B cell (primary cell): ENCODE results near the gene PLEKHJ1. TPM values are rescaled to one million over a fixed set of nuclear protein-coding genes. Genes with fewer than 3 reads are reported as not detected.
A peak's percentile ranks its signal among the peaks of the same experiment; 100 is the strongest.

Source experiments
- ATAC-seq: fragments of 200-7000 bp; cut with Tn5 transposase; one replicate; pipeline ENCODE4 v1.10.0; 2021; ENCODE audit warnings: low read depth, mild to moderate bottlenecking, moderate number of reproducible peaks, moderate library complexity
- CTCF ChIA-PET: fragments of 350-600 bp; sonication (Branson Sonifier 250); formaldehyde crosslinking; loops from one replicate; lab custom pipeline; 2021; ENCODE audit warnings: antibody characterized with exemption, inconsistent platforms; lab: Charles Lee
- POLR2A ChIA-PET: fragments of 350-600 bp; sonication (Branson Sonifier 250); formaldehyde crosslinking; loops from one replicate; lab custom pipeline; 2021; ENCODE audit warnings: antibody characterized with exemption; lab: Charles Lee
- DNase-seq: peaks from one replicate; pipeline ENCODE4 v3.0.0; 2013
- H2AFZ ChIP-seq: 2 replicates; pipeline ENCODE4 v1.6.1; 2012; ENCODE audit warnings: mild to moderate bottlenecking, low read depth, low read length; ENCODE audit not compliant: insufficient read depth, poor library complexity, severe bottlenecking
- H3K27ac ChIP-seq, 2 donors: 1 replicate in 1 of 2; 2 replicates in 1 of 2; pipeline ENCODE4 v1.5.1; 2012 to 2013; ENCODE audit warnings: low read length in 2 of 2, mild to moderate bottlenecking in 2 of 2, moderate library complexity in 1 of 2
- H3K27me3 ChIP-seq, 4 experiments: fragments of 200-600 bp in 1 of 4; sonication (generic) in 1 of 4; replicated peaks in 1 of 4; 1 replicate in 2 of 4; 2 replicates in 2 of 4; pipeline versions ENCODE4 v1.6.1 to v1.7.0; 2013 to 2016; ENCODE audit warnings: low read length in 3 of 4, mild to moderate bottlenecking in 2 of 4, mixed read lengths in 1 of 4, moderate library complexity in 1 of 4; ENCODE audit not compliant: insufficient read depth in 4 of 4, control insufficient read depth in 3 of 4; ENCODE audit errors: control extremely low read depth in 1 of 4
- H3K36me3 ChIP-seq, 2 experiments: replicated peaks in 1 of 2; 1 replicate in 1 of 2; 2 replicates in 1 of 2; pipeline versions ENCODE4 v1.6.1 to v1.7.1; 2013; ENCODE audit warnings: low read length in 1 of 2; ENCODE audit not compliant: insufficient read depth in 2 of 2, control insufficient read depth in 1 of 2; ENCODE audit errors: control extremely low read depth in 1 of 2, extremely low read depth in 1 of 2
- H3K4me1 ChIP-seq, 2 donors: fragments of 200-600 bp in 1 of 2; sonication (generic) in 1 of 2; 1 replicate in 1 of 2; 2 replicates in 1 of 2; pipeline versions ENCODE4 v1.5.1 to v1.6.1; 2013 to 2017; ENCODE audit warnings: low read length in 2 of 2; ENCODE audit not compliant: control insufficient read depth in 2 of 2, insufficient read depth in 2 of 2
- H3K4me2 ChIP-seq: replicated peaks from 2 replicates; pipeline ENCODE3; 2012; ENCODE audit warnings: mild to moderate bottlenecking, low read depth, low read length; ENCODE audit not compliant: poor library complexity, severe bottlenecking
- H3K4me3 ChIP-seq, 5 experiments: fragments of 200-600 bp in 1 of 5; sonication (generic) in 1 of 5; 1 replicate in 3 of 5; 2 replicates in 2 of 5; pipeline versions ENCODE4 v1.5.1 to v1.7.0; 2011 to 2016; ENCODE audit warnings: low read length in 4 of 5, mild to moderate bottlenecking in 4 of 5, low read depth in 2 of 5, control low read depth in 1 of 5, moderate library complexity in 1 of 5; ENCODE audit not compliant: insufficient read depth in 1 of 5; ENCODE audit errors: control extremely low read depth in 1 of 5, extremely low read depth in 1 of 5
- H3K79me2 ChIP-seq: fragments of 200-600 bp; sonication (generic); one replicate; pipeline ENCODE4 v1.6.0; 2016; ENCODE audit warnings: low read length; ENCODE audit not compliant: control insufficient read depth, insufficient read depth
- H3K9ac ChIP-seq: fragments of 200-600 bp; sonication (generic); 2 replicates; pipeline ENCODE4 v1.6.1; 2017; ENCODE audit warnings: mild to moderate bottlenecking, low read length, moderate library complexity
- H3K9me3 ChIP-seq, 3 donors: one replicate each; pipeline versions ENCODE4 v1.6.1 to v1.7.1; 2013; ENCODE audit warnings: low read length in 2 of 3; ENCODE audit not compliant: control insufficient read depth in 2 of 3, insufficient read depth in 1 of 3; ENCODE audit errors: control extremely low read depth in 1 of 3
- H4K20me1 ChIP-seq: 2 replicates; pipeline ENCODE4 v1.6.0; 2012; ENCODE audit warnings: mild to moderate bottlenecking, low read length; ENCODE audit not compliant: insufficient read depth, control insufficient read depth, poor library complexity, severe bottlenecking
- H3K27ac Mint-ChIP-seq: one replicate; pipeline ENCODE4 v1.8.0; 2021; ENCODE audit warnings: mixed read lengths
- H3K27me3 Mint-ChIP-seq: one replicate; pipeline ENCODE4 v1.8.0; 2021; ENCODE audit warnings: mixed read lengths
- H3K4me1 Mint-ChIP-seq: one replicate; pipeline ENCODE4 v1.8.0; 2021; ENCODE audit warnings: mixed read lengths
- H3K4me3 Mint-ChIP-seq: one replicate; pipeline ENCODE4 v1.8.0; 2021; ENCODE audit warnings: mixed read lengths
- H3K9me3 Mint-ChIP-seq: one replicate; pipeline ENCODE4 v1.8.0; 2022; ENCODE audit warnings: mixed read lengths; ENCODE audit not compliant: insufficient read depth
- EZH2 ChIP-seq: IDR thresholded peaks from 2 replicates; pipeline ENCODE4 v1.6.1; 2012; ENCODE audit warnings: borderline replicate concordance, low read depth, mild to moderate bottlenecking, moderate library complexity, low read length; ENCODE audit not compliant: insufficient read depth, poor library complexity, severe bottlenecking
- WGBS: methylation state at CpG from one replicate; pipeline ENCODE4 v1.1.5; 2013; ENCODE audit warnings: missing lambda C conversion rate; ENCODE audit not compliant: insufficient coverage; 5-methylcytosine and 5-hydroxymethylcytosine counted together
- intact Hi-C: fragments of 100-400 bp; cut with micrococcal nuclease; formaldehyde crosslinking; loops from one replicate; pipeline ENCODE4 v1.10.0; 2022
- polyA plus RNA-seq: library from polyadenylated mRNA; depleted of rRNA; stranded (reverse); fragments of >200 nt; gene quantifications from 2 replicates; pipeline ENCODE4 v1.2.3, GENCODE V29; 2012
- total RNA-seq, 2 donors: library from RNA; stranded (reverse); fragments of 120-200 nt in 1 of 2; gene quantifications; 1 replicate in 1 of 2; 2 replicates in 1 of 2; pipeline versions ENCODE4 v1.2.3 to v1.2.4, GENCODE V29; 2013 to 2022
- TF ChIP-seq, protein P1 (sequence below): fragments of 200-600 bp; IDR thresholded peaks from one replicate; pipeline ENCODE4 v1.8.0; 2022; ENCODE audit warnings: antibody characterized with exemption, mild to moderate bottlenecking

Gene PLEKHJ1
- total and polyA plus RNA-seq, 2 donors (not counting 1 experiment from before 2014, with no cell fraction given), result 86.7 to 117 TPM

- H3K9me3 ChIP-seq, result peaks cover 0 to 17% (median 0%) of the 10 kb centered on the region in 3 donors
- H3K4me3 Mint-ChIP-seq, result peak within 1 kb of the TSS; percentile 80
- no peaks in the 10 kb centered on the region for H3K36me3 ChIP-seq
- H3K9ac ChIP-seq, result no peak within 1 kb of the TSS
- no peaks in the 10 kb centered on the region for H3K27me3 Mint-ChIP-seq
- H3K4me1 Mint-ChIP-seq, result peaks cover 59% of the 10 kb centered on the region
- no peak for ATAC-seq
- H3K4me2 ChIP-seq, result peak within 1 kb of the TSS; percentile 70
- H4K20me1 ChIP-seq, result peaks cover 5% of the 10 kb centered on the region
- intact Hi-C loops, result no loop called here
- ChIA-PET POLR2A (interaction anchor here (0.6 to 8.8 kb wide), 3 partner anchors 15 to 41 kb away, joined by 4 to 134 read pairs (median 6); no protein-coding TSS in a partner anchor), CTCF (interaction anchor here (0.5 to 6.3 kb wide), 3 partner anchors 16 to 118 kb away, joined by 5 to 63 read pairs (median 8); no protein-coding TSS in a partner anchor)
- H2AFZ ChIP-seq, result no peak within 1 kb of the TSS
- WGBS, result 75% methylated on average over 19 of the region's 24 CpGs
- peaks cover 63 to 87% of the 10 kb centered on the region in 2 donors for H3K4me1 ChIP-seq
- peaks cover 19% of the 10 kb centered on the region for H3K79me2 ChIP-seq
- peak within 1 kb of the TSS; percentile 44 to 56 for H3K27ac ChIP-seq
- peak within 1 kb of the TSS; percentile 89 for H3K27ac Mint-ChIP-seq
- peak; percentile 73 for DNase-seq
- H3K4me3 ChIP-seq, result peak within 1 kb of the TSS in 1 of 5 experiments; percentile 10
- no peaks in the 10 kb centered on the region for H3K9me3 Mint-ChIP-seq
- TF ChIP-seq, protein P1, sequence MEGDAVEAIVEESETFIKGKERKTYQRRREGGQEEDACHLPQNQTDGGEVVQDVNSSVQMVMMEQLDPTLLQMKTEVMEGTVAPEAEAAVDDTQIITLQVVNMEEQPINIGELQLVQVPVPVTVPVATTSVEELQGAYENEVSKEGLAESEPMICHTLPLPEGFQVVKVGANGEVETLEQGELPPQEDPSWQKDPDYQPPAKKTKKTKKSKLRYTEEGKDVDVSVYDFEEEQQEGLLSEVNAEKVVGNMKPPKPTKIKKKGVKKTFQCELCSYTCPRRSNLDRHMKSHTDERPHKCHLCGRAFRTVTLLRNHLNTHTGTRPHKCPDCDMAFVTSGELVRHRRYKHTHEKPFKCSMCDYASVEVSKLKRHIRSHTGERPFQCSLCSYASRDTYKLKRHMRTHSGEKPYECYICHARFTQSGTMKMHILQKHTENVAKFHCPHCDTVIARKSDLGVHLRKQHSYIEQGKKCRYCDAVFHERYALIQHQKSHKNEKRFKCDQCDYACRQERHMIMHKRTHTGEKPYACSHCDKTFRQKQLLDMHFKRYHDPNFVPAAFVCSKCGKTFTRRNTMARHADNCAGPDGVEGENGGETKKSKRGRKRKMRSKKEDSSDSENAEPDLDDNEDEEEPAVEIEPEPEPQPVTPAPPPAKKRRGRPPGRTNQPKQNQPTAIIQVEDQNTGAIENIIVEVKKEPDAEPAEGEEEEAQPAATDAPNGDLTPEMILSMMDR, result no peak
- no peak for TF ChIP-seq EZH2
- H3K27me3 ChIP-seq, result peaks cover 0 to 16% (median 8%) of the 10 kb centered on the region in 4 experiments
These were observed 20.0 kb upstream of the PLEKHJ1 start, which contains the start of gene JSRP1 for GRCh38 chr19:2255982-2256685. Gene JSRP1 (minus strand): TSS chr19:2256417. CDS start chr19:2255314, 1,103 bp downstream.
